Lower lobe of right lung (tissue), 2 donors: Measurements from ENCODE around the gene ZBP1. TPM values are rescaled to one million over a fixed set of nuclear protein-coding genes. Genes with fewer than 3 reads are reported as not detected.
A peak's percentile ranks its signal among the peaks of the same experiment; 100 is the strongest.

ENCODE experiments used
- ATAC-seq, 2 donors: fragments of 200-7000 bp; cut with Tn5 transposase; one replicate each; pipeline ENCODE4 v1.9.1; 2020 to 2022; ENCODE audit warnings: mild to moderate bottlenecking in 2 of 2, moderate library complexity in 2 of 2
- DNase-seq: peaks from one replicate; pipeline ENCODE4 v3.0.0-alpha.2; 2020
- H3K27ac ChIP-seq: fragments of 200-600 bp; one replicate; pipeline ENCODE4 v1.8.0; 2022
- H3K27me3 ChIP-seq: fragments of 200-600 bp; one replicate; pipeline ENCODE4 v1.8.0; 2022; ENCODE audit warnings: low read depth
- H3K36me3 ChIP-seq: fragments of 200-600 bp; one replicate; pipeline ENCODE4 v1.8.0; 2022; ENCODE audit warnings: mild to moderate bottlenecking
- H3K4me1 ChIP-seq: fragments of 200-600 bp; one replicate; pipeline ENCODE4 v1.8.0; 2022
- H3K4me3 ChIP-seq: fragments of 200-600 bp; one replicate; pipeline ENCODE4 v1.8.0; 2022; ENCODE audit warnings: mild to moderate bottlenecking
- H3K9me3 ChIP-seq: fragments of 200-600 bp; one replicate; pipeline ENCODE4 v1.8.0; 2022
- CTCF ChIP-seq: fragments of 200-600 bp; IDR thresholded peaks from one replicate; pipeline ENCODE4 v1.8.0; 2022; ENCODE audit warnings: antibody characterized with exemption, mild to moderate bottlenecking
- intact Hi-C: fragments of 100-400 bp; cut with DNase I; formaldehyde crosslinking; loops from one replicate; pipeline ENCODE4 v1.11.0; 2022
- total RNA-seq: library from RNA; stranded (reverse); fragmentation: NEBNext Ultra II Directional; extraction: Animal tissue kit (Norgen Biotek cat#: 25700); gene quantifications from one replicate; pipeline ENCODE4 v1.2.1, GENCODE V29; 2021
- donor health status: DM: no; HTN: yes; CAD: no; lungs with severe emphysema.

The ZBP1 gene
- total RNA-seq, 1 donor from 2014 or later: 5.8 TPM

DNA sequence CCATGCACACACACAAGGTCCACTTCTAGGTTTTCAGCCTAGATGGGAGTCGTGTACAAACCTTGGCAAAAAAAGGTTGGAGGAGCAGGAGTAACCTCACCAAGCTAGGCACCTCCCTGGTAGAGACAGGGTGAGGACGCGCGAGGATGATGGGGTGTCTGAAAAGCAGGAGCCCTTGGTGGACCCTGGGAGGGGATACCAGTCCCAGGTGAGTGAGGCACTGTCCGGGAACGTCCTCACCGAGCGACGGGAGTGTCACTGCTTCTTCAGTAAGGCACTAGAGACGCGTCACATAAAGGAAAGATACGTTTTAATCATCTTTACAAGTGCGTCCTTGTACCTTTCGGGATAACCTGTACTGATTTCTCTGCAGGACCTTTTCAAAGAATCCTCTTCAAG lies 29.4 kb upstream of the ZBP1 start:
- peak; percentile 22 for DNase-seq
- Histone ChIP-seq H3K4me3 (no peak overlapping the region), H3K27me3 (no peaks in the 10 kb centered on the region), H3K4me1 (peaks cover 3% of the 10 kb centered on the region), H3K27ac (no peak overlapping the region), H3K9me3 (no peaks in the 10 kb centered on the region), H3K36me3 (peaks cover 29% of the 10 kb centered on the region)
- TF ChIP-seq CTCF: no peak
- intact Hi-C loops: no loop called here
- no peak for ATAC-seq

DNA sequence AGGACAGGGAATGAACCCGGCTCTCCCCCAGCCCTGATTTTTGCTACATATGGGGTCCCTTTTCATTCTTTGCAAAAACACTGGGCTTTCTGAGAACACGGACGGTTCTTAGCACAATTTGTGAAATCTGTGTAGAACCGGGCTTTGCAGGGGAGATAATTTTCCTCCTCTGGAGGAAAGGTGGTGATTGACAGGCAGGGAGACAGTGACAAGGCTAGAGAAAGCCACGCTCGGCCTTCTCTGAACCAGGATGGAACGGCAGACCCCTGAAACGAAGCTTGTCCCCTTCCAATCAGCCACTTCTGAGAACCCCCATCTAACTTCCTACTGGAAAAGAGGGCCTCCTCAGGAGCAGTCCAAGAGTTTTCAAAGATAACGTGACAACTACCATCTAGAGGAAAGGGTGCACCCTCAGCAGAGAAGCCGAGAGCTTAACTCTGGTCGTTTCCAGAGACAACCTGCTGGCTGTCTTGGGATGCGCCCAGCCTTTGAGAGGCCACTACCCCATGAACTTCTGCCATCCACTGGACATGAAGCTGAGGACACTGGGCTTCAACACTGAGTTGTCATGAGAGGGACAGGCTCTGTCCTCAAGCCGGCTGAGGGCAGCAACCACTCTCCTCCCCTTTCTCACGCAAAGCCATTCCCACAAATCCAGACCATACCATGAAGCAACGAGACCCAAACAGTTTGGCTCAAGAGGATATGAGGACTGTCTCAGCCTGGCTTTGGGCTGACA lies 28.8 kb upstream of the ZBP1 start:
- DNase-seq (peak; percentile 8), ATAC-seq (no peak)
- Histone ChIP-seq H3K36me3 (peaks cover 29% of the 10 kb centered on the region), H3K9me3 (no peaks in the 10 kb centered on the region), H3K4me3 (no peak overlapping the region), H3K4me1 (no peaks in the 10 kb centered on the region), H3K27ac (no peak overlapping the region), H3K27me3 (no peaks in the 10 kb centered on the region)
- no peak for TF ChIP-seq CTCF
- intact Hi-C loops: no loop called here

GRCh38 chr20:57647933-57648785 lies 27.9 kb upstream of the ZBP1 start:
- Histone ChIP-seq H3K36me3 (peaks cover 29% of the 10 kb centered on the region), H3K9me3 (no peaks in the 10 kb centered on the region), H3K27me3 (no peaks in the 10 kb centered on the region), H3K4me1 (no peaks in the 10 kb centered on the region), H3K27ac (no peak overlapping the region), H3K4me3 (no peak overlapping the region)
- intact Hi-C loops: no loop called here
- DNase-seq (peak; percentile 20), ATAC-seq (no peak)
- no peak for TF ChIP-seq CTCF

DNA sequence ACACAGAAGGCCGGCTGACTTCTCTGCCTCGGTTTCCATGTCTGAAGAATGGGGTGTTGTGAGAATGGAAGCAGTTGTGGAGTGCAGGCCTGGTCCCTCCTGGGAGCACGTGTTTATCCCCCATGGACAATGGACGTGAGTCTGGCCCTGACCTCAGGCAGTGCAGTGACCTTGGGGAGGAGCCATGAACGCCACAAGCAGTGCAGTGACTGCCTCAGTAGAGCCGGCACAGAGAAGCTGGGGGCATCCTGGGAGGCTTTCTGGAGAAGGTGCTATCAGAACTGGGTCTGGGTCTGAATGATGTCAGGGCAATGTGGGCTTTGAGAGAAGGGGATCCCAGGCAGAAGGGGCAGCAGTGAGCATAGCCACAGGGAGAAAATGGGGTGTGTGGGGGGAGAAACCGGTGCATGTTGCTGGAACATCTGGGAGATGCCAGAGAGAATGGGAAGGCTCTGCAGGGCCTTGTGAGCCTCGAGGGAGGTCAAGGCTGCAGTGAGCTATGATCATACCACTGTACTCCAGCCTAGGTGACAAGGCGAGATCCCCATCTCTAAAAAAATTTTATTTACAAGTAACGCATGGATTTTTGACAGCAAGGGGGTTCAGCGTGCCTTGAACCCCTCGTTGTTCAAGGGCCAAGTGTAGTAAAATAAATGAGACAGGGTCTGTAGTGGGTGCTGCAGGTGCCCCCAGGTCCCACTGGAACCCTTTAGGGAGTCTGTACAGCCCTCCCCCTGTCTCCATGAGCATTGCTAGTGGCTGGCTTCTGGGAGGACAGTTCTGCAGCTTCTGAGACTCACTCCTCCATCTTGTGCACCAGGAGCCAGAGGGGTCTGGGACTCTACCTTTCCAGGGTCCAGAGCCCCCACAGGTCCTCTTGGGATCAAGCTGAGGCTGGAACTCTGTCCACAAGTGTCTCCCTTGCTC lies 27.0 kb upstream of the ZBP1 start:
- H3K4me1 ChIP-seq: no peaks in the 10 kb centered on the region
- no peak overlapping the region for H3K4me3 ChIP-seq
- peaks cover 21% of the 10 kb centered on the region for H3K36me3 ChIP-seq
- intact Hi-C loops: no loop called here
- DNase-seq: peak; percentile 10
- no peak overlapping the region for H3K27ac ChIP-seq
- TF ChIP-seq CTCF: no peak
- H3K9me3 ChIP-seq: no peaks in the 10 kb centered on the region
- peak in 1 of 2 donors; percentile 28 for ATAC-seq
- H3K27me3 ChIP-seq: no peaks in the 10 kb centered on the region

DNA sequence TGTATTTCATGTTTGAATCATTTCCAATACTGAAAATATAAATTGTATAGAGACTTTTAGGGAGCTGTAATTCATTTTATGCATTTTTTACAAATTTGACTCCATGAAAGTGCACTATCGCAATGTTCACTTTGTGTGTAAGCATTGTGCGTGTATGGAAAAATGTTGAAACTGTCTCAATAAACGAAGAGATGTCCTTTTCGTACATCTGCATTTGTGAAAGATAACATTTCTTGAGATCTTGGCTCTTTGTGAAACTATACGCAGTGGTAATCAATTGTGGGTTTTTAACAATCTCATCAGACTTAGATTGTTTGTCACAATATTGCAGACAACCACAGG lies 18.6 kb upstream of the ZBP1 start:
- Histone ChIP-seq H3K9me3 (no peaks in the 10 kb centered on the region), H3K36me3 (no peaks in the 10 kb centered on the region), H3K4me1 (no peaks in the 10 kb centered on the region), H3K4me3 (no peak overlapping the region), H3K27ac (no peak overlapping the region), H3K27me3 (no peaks in the 10 kb centered on the region)
- TF ChIP-seq CTCF: no peak
- DNase-seq (no peak), ATAC-seq (peak in 1 of 2 donors; percentile 14)
- intact Hi-C loops: no loop called here
